Measurements from ENCODE around the gene CERK.

GRCh38 chr22:46665751-46666280 lies 72.2 kb downstream of the CERK start:
- TF ChIP-seq POLR2AphosphoS5 (IDR thresholded peaks at IDR 0.05; ENCODE audit: low read depth, low read length) = no peak
- no peak for TF ChIP-seq TAF1 (IDR thresholded peaks at IDR 0.05; ENCODE audit: borderline replicate concordance, insufficient read depth, low read length)
- TF ChIP-seq SIN3A (IDR thresholded peaks at IDR 0.05; ENCODE audit: borderline replicate concordance, insufficient read depth, low read length) = no peak

All from PFSK-1 (cell line).